Right ventricle myocardium superior (tissue), 1 donor: Measurements from ENCODE around the gene CRYAB. TPM values are rescaled to one million over a fixed set of nuclear protein-coding genes. Genes with fewer than 3 reads are reported as not detected.
"Not testable (repeated sequence)": the region's sequence is repeated elsewhere in the genome, so short reads cannot be mapped to it uniquely, and the experiment has no call there.

Source experiments
- ATAC-seq: fragments of 200-7000 bp; cut with Tn5 transposase; one replicate; pipeline ENCODE4 v1.9.1; 2020; ENCODE audit warnings: mild to moderate bottlenecking; ENCODE audit not compliant: poor library complexity
- DNase-seq: peaks from one replicate; pipeline ENCODE4 v3.0.0-alpha.2; 2020
- intact Hi-C: fragments of 100-400 bp; cut with DNase I; formaldehyde crosslinking; loops from one replicate; pipeline ENCODE4 v1.11.2; 2022
- total RNA-seq: library from RNA; stranded (reverse); fragmentation: NEBNext Ultra II Directional; extraction: Animal tissue kit (Norgen Biotek cat#: 25700); gene quantifications from one replicate; pipeline ENCODE4 v1.2.1, GENCODE V29; 2021
- donor health status: DM: no; HTN: yes; CAD: no; lungs with severe emphysema.

The CRYAB gene
- total RNA-seq, 1 donor from 2014 or later, result 6,403 TPM

DNA sequence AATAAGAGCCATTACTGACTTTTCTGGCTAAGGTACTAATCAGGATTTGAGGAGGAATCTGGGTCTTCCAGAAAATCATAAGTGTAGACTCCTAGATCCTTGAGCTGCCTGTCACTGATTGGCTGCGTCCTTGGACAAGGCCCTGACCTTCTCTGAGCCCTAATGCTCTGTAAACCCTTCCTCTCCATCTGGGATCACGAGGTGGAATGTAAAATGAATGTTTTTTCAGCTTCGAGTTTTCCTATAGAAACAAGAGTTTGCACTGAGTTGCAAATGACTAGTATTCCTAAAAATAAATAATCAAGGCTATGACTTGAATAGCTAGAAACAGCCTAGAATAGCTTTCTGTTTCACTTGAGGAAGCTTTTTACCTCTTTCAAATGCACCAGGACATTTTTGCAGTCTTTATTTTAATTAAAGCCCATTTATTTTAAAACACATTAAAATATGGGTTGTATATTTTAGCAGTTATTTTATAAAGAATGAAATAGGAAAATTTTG, 24.5 kb upstream of the CRYAB start:
- intact Hi-C loops, result no loop called here
- DNase-seq, result no peak
- ATAC-seq, result no peak

DNA sequence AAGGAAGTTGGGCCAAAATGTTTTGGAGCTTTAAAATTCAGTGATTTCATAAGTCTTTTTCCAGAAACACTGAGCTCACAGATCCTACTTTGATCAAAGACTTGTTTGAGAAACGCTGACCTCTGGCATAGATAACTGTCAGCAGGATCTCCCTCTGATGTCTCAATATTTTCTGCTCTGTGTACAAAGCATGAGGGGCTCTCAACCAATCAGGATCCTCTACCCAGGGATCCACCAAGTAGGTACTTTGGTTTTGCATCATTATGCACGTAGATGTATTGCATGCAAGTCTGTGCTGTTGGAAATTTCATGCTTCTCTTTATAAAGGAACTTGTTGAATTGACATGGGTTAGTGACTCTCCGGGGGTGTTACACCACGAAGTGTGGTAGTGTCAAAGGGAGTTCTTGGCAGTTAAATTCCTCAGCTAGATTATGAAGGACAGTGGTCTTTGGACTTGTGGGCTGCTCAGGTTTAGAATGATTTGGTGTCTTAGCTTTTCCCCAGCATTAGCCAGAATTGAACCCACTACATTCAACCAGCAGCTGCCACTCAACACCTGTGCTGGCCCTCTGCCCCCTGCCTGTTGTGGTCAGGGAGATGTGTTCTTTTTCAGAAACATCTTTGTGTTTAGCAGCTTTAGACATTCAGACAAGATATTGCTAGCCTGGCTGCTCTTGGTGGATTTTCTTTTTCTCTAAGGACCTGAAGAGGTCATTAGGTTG, 23.9 kb upstream of the CRYAB start:
- no peak for DNase-seq
- intact Hi-C loops, result no loop called here
- no peak for ATAC-seq

DNA sequence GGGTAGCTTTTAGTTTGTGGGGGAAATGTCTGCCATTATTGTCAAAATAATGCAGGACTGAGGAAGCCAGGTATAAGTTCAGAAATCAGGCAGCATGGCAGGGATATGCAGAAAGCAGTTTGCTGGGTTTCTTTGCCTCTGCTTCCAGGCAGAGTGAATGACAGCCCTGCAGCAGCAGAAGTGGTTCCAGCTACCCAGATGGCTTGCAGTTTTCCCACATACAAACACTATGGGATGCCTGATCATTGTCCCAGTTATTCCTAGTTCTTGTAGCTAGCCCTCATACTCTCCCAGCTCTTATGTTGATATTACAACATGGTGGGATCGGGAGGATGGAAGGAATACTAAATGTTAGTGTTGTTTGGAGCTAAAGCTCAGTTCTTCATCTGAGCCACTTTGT, 22.7 kb upstream of the CRYAB start:
- ATAC-seq, result no peak
- DNase-seq, result no peak
- intact Hi-C loops, result loop anchor here (5.0 kb wide), 1 partner anchor 43 kb away; no protein-coding TSS in a partner anchor

DNA sequence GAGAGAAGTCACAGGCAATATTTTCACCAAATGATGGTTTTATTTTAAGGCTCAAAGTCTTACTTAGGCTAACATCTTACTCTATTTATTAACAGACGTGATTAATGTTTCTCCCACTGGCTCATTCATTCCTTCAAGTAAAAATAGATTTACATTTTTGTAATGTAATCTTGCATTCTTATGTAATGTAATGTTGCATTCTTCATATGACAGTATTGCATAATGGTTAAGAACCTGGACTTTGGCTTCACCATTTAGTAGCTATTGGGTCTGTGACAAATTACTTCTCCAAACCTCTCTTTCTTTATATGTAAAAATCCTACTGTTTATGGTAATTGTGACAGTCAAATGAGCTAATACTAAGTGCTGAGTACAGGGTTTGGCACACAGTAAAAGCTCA, 22.3 kb upstream of the CRYAB start:
- ATAC-seq (no peak), DNase-seq (no peak)
- intact Hi-C loops, result loop anchor here (5.0 kb wide), 1 partner anchor 43 kb away; no protein-coding TSS in a partner anchor

DNA sequence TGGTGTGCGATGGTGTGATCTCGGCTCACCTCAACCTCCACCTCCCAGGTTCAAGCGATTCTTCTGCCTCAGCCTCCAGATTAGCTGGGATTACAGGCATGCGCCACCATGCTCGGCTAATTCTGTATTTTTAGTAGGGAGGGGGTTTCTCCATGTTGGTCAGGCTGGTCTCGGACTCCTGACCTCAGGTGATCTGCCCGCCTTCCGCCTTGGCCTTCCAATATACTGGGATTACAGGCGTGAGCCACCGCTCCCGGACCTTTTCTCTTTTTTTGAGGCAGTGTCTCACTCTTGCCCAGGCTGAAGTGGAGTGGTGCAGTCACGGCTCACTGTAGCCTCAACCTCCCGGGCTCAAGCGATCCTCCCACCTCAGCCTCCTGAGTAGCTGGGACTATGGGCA, 21.6 kb upstream of the CRYAB start:
- intact Hi-C loops, result loop anchor here (5.0 kb wide), 1 partner anchor 44 kb away; no protein-coding TSS in a partner anchor
- ATAC-seq, DNase-seq: not testable (repeated sequence)

DNA sequence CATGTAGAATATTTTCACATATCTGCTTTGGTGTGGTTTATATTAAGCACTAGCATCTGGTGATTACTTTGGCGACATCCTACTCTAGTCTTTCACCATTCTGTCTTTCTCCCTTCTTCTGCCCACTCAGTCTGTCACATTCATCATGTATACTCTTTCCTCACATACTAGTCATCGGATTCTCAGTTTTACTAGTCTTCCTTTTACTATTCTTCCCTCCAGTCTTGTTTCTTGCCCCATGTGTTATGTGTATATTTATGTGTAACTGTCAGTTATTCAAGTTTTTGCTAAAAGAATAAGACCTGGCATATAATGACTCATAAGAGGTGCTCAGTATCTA, 21.0 kb upstream of the CRYAB start:
- DNase-seq, result no peak
- intact Hi-C loops, result loop anchor here (5.0 kb wide), 1 partner anchor 45 kb away; no protein-coding TSS in a partner anchor
- no peak for ATAC-seq

DNA sequence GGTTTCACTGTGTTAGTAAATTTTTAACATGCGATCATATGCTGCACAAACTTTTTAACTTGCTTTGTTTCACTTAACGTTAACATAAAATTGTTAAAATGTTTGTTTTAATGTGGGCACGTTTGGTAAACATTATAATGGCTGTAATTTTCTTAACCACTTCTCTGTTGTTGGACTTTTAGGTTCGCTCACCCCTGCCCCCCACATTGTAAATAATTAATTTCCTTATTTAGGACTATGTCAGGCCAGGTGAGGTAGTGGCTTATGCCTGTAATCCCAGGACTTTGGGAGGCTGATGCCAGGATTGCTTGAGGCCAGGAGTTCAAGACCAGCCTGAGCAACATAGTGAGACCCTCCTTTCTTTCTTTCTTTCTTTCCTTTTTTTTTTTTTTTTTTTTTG, 18.9 kb upstream of the CRYAB start:
- intact Hi-C loops, result loop anchor here (5.0 kb wide), 1 partner anchor 47 kb away; no protein-coding TSS in a partner anchor
- no peak for DNase-seq

DNA sequence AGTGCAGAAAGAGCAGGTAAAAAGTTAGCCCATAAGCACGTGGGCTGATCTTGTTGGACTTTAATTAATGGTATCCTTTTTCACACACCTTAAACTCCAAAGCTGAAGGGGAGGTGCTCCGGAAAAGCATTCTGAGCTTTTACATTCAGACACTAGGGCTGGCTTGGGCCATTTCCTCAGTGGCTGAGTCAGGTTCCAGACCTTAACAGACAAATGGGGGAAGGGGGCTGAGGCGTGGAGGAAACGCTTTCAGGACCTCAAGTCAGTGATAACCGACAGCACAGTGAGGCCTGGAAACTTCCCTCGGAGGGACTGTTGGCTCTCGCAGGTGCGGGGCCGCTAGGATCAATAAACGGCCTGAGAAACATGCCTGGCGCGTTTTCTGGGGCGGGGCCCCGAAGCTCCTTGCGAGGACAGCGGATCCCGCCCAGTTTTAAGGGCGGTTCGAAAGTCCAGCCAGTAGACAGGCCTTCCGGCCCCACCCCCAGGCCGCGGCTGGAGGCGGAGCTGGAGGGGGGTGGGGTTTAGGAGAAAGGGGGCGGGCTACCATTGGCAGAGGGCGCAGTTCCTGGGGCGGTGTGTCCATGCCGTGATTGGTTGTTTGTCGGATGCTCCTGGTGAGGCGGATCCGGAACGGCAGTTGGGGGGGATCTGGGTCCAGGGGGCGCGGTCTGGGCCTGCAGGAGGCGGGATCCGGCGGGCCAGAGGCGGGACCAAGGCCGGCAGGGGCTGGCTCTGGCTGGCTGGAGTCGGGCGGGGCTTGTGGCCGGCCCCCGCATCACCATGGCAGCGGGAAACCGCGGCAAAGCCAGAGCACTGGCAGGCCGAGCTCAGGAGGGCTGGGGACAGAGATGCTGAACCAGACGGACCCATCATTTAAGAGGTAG, 15.2 kb upstream of the CRYAB start:
- DNase-seq, result peak; percentile 98
- peak; percentile 94 for ATAC-seq
- intact Hi-C loops, result loop anchor here (5.0 kb wide), 1 partner anchor 49 kb away; the partner anchor contains the start of genes CFAP68 and FDXACB1

More for the DNA sequence above, 18.9 kb upstream of the CRYAB start:
- no peak for ATAC-seq

DNA sequence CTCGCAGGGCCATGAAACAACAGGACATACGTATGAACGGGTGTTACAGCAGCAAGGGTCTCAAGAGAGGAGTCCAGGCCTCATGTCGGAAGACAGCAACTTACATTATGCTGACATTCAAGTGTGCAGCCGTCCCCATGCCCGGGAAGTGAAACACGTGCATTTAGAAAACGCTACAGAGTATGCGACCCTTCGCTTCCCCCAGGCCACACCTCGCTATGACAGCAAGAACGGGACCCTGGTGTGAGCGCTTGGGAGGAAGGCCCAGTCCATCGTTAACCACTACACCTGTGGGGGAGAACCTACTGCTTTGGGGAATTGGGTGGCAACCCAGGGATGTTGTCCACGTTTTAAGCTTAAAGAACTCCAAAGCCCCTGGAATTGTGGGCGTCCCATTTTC, 14.4 kb upstream of the CRYAB start:
- intact Hi-C loops, result loop anchor here (5.0 kb wide), 1 partner anchor 49 kb away; the partner anchor contains the start of genes CFAP68 and FDXACB1
- ATAC-seq (no peak), DNase-seq (no peak)

DNA sequence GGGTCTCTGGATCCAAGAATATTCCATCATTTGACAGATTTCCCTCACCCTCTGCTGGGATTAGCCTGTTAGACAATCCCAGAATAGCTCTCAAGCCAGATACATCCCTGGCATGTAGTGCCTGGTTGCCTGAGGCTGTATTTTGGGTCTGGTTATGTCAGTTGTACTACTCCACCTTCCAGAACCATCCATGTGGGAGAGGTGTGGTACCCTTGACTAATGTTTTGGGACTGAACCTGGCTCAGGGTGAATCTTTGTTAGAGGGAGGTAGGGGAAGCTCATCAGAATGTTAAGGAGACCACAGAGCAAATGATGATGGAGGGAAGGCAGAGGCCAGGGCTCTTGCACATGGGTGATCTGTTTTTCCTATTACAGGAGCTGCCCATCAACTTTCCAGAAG, 12.4 kb upstream of the CRYAB start:
- ATAC-seq (no peak), DNase-seq (no peak)
- intact Hi-C loops, result no loop called here

DNA sequence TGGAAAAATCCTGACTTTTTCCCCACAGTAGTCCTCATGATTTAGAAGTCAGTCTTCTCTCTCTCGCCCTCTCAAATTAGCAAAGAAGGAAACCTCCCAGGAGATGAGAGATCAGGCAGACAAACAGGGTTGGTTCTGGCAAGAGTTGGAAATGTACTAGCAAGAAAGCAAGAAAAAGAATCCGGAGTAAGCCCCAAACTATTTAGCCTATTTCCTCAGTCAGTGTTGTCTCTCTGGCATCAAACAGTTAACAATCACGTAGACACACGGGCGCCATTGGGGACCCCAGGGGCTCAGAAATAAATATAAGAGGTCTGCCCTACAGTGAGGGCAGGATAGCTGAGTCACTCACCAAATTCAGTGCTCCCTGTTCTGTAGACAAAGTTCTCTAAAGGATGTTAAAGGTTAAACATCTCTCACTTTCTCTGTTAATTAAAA, 11.8 kb upstream of the CRYAB start:
- DNase-seq, result no peak
- ATAC-seq, result peak; percentile 4
- intact Hi-C loops, result no loop called here

DNA sequence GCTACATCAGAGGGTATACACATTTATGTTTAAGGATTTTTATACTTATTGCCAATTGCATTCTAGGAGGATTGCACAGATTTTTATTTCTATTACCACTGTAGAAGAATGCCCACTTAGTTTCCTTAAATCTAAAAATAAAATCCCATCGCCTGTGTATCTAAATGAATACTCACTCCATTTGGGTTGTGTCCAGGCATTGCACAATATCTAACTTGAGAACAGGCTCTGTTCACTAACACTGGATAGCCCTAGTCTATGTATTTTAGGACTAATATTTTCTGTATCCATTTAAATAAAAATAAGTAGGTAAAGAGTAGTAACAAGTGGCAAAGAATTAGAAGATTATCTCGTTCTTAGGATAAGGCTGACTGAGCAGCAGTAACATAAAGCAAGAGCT, 11.2 kb upstream of the CRYAB start:
- no peak for DNase-seq
- peak; percentile 55 for ATAC-seq
- intact Hi-C loops, result no loop called here

DNA sequence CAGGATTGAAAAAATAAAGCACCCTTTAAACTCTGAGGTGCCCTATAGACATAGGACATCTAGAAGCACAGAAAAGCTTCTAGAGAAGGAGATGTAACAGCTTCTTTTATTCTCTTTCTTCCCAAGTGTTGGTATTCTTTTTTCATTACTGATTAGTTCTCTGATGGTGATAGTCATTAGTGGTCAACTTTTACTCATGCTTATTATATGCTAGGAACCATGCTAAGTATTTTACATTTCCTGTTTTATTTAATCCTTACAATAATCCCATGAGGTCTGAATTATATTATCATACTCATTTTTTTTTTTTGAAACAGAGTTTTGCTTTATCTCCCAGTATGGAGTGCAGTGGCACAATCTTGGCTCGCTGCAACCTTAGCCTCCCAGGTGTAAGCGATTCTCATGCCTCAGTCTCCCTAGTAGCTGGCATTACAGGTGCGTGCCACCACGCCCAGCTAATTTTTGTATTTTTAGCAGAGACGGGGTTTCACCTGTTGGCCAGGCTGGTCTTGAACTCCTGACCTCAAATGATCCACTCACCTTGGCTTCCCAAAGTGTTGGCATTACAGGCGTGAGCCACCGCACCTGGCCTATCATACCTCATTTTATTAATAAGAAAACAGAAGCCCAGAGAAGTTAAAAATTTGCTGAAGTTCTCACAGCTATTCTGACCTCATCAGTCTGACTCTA, 10.1 kb upstream of the CRYAB start:
- DNase-seq (no peak), ATAC-seq (no peak)
- intact Hi-C loops, result no loop called here

DNA sequence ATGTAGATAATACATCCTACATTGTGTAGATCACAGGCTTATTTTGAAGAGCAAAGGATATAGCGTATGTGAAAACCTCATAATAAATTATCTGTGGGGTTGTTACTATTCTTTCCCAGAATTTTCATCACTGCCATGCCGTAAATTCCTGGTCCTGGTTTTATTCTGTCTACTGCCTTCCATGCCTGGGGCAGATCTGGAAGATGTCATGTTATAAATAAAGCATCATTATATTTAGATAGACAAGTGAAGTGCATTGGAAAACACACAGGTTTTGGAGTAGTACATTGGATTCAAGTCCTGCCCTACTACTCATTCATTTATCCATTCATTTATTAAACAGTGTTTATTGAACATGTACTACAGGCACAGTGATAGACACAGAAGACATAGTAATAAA, 9.3 kb upstream of the CRYAB start:
- intact Hi-C loops, result no loop called here
- no peak for DNase-seq
- no peak for ATAC-seq

DNA sequence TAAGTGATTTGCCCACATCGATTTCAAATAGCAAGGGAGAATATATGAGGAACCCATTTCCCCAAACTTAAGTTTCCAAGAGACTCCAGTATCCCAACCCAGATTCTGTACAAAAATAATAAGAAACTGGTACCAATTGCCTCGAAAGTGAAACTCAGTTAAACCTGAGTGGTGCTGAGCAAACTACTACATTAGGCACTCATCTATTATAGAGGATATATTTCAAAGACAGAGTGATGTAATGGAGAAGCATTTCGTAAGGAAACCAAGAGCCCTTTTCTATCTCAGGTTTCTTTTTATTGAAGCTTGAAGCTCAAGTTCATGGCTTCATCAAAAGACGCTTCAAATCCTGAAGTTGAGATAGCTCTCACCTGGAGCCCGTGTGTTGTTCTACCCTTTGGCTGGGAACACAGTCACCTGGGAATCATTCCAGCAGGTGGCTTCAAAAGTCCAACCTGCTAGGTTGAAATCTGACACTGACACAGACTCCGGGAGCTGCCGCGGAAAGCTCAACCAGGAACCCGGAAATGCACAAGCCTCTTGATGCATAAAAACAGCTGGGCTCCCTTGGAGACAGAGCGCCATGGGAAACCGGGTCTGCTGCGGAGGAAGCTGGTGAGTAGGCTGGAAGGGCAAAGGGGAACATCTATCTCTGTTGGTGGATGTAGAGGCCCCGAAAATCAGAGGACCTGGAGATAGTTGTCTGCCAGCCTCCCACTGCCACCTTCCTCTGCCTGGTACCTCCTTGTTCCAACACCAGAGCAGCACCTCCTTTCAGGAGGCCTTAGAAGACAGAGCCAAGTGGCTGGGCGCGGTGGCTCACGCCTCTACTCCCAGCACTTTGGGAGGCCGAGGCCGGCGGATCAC, 7.1 kb upstream of the CRYAB start, which contains the start of gene C11orf52:
Gene C11orf52 (plus strand): TSS at position 524 of the 867 bp plus-strand sequence. CDS start 60 bp downstream, at position 584.
- intact Hi-C loops, result no loop called here
- ATAC-seq, result peak; percentile 21
- no peak for DNase-seq

DNA sequence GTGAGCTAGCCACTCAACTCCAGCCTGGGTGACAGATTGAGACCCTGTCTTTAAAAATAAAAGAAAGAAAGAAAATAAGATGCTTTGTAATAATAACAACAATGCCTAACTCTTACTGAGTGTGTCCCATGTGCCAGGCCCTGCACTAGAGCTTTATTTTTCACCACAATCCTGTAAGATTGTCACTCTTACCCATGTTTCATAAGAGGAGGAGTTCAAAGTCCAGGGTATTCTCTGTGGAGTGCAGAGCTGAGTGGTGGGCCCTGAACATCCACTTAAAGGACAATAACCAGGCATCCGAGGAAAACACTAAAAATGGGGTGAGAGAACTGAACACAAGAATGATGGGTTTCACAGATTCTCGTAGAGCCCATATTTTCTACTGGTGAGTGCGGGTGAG, 6.2 kb upstream of the CRYAB start:
- no peak for DNase-seq
- ATAC-seq, result no peak
- intact Hi-C loops, result no loop called here

DNA sequence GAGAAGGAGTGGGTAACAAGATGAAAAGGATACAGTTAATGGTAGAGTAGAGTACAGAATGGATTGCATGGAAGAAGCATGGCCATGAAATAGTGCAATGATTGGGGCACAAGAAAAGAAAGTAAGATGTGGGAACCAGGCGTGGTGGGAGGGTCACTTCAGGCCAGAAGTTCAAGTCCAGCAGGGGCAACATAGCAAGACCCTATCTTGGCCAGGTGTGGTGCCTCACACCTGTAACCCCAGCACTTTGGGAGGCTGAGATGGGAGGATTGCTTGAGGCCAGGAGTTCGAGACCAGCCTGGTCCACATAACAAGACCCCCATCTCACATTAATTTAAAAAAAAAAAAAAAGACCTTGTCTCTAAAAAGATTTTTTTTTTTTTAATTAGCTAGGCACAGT, 5.7 kb upstream of the CRYAB start:
- DNase-seq (no peak), ATAC-seq (no peak)
- intact Hi-C loops, result no loop called here

DNA sequence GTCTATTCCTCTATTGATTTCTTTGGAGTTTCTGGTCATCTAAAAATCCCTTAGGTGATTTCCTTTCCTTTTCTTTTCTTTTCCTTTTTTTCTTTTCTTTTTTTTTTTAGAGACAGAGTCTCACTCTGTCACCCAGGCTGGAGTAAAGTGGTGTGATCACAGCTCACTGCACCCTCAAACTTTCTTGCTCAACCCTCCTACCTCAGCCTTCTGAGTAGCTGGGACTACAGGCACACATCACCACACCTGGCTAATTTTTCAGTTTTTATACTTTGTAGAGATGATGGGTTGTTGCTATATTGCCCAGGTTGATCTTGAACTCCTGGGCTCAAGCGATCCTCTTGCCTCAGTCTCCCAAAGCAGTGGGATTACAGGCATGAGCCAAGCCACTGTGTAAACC, 5.2 kb upstream of the CRYAB start:
- ATAC-seq, result no peak
- intact Hi-C loops, result no loop called here
- no peak for DNase-seq
